NCI-H1694 treated with DMSO at 0.1 percent for 48 hours (cell line): ENCODE results near the gene TRAPPC11.

Source experiments
- DNase-seq: peaks from one replicate; lab custom pipeline; 2025; lab: John Stamatoyannopoulos, UW

Gene TRAPPC11

GRCh38 chr4:183758061-183758757, 99.1 kb downstream of the TRAPPC11 start:
- DNase-seq: no peak

- DNase-seq: no peak
Measured at GRCh38 chr4:183758758-183759447, 99.8 kb downstream of the TRAPPC11 start.

DNA sequence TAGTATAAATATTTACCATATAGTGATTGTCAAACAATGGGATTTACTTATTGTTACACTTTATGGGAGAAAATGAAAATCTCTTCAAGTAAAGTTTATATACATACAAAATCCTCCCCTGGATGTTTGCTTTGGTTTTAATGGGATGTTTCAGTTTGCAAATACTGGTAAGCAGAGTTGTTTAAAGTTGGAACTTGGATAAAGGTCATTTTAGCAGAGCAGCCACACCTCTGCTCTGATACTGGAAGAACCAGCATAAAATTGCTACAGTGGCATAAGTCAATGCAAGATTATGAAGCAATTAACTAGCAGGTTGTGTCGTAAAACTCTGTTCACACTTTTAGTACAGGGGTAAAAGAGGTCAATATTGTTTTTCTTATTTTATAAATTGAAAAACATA, 101.2 kb downstream of the TRAPPC11 start:
- DNase-seq: no peak
